Kidney tubule cell (primary cell): Measurements from ENCODE around the gene IL21R.
"Not testable (repeated sequence)": the region's sequence is repeated elsewhere in the genome, so short reads cannot be mapped to it uniquely, and the experiment has no call there.

Source experiments
- DNase-seq: peaks from one replicate; pipeline ENCODE4 v3.0.0-alpha.2; 2018; ENCODE audit warnings: low spot score

IL21R gene

GRCh38 chr16:27428026-27428785, 26.2 kb downstream of the IL21R start:
- DNase-seq = no peak

GRCh38 chr16:27429330-27429871, 27.4 kb downstream of the IL21R start:
- no peak for DNase-seq

GRCh38 chr16:27429981-27430441, 28.0 kb downstream of the IL21R start:
- DNase-seq = no peak

- no peak for DNase-seq
Measured at GRCh38 chr16:27430512-27430911, 28.5 kb downstream of the IL21R start.

GRCh38 chr16:27430923-27431484, 29.0 kb downstream of the IL21R start:
- no peak for DNase-seq

GRCh38 chr16:27431773-27432532, 30.0 kb downstream of the IL21R start:
- DNase-seq = peak; percentile 61

GRCh38 chr16:27432558-27432957, 30.6 kb downstream of the IL21R start:
- peak; percentile 86 for DNase-seq

GRCh38 chr16:27433191-27433590, 31.2 kb downstream of the IL21R start:
- DNase-seq = not testable (repeated sequence)

- no peak for DNase-seq
Measured at GRCh38 chr16:27433636-27434035, 31.7 kb downstream of the IL21R start.

- DNase-seq = no peak
Measured at GRCh38 chr16:27434141-27435051, 32.4 kb downstream of the IL21R start.

GRCh38 chr16:27435146-27435545, 33.2 kb downstream of the IL21R start:
- DNase-seq = not testable (repeated sequence)

- no peak for DNase-seq
Measured at GRCh38 chr16:27436065-27436464, 34.1 kb downstream of the IL21R start.

GRCh38 chr16:27436921-27437650, 35.1 kb downstream of the IL21R start:
- DNase-seq = no peak

- no peak for DNase-seq
Measured at GRCh38 chr16:27437946-27438345, 36.0 kb downstream of the IL21R start.

GRCh38 chr16:27439271-27440018, 37.5 kb downstream of the IL21R start:
- no peak for DNase-seq

GRCh38 chr16:27441276-27441675, 39.3 kb downstream of the IL21R start:
- no peak for DNase-seq

GRCh38 chr16:27441998-27442397, 40.0 kb downstream of the IL21R start:
- no peak for DNase-seq

GRCh38 chr16:27444015-27444414, 42.0 kb downstream of the IL21R start:
- peak; percentile 61 for DNase-seq

GRCh38 chr16:27444470-27444869, 42.5 kb downstream of the IL21R start:
- no peak for DNase-seq

GRCh38 chr16:27445502-27446175, 43.7 kb downstream of the IL21R start:
- DNase-seq = no peak
